ENCODE results near the gene TRAF6.

DNA sequence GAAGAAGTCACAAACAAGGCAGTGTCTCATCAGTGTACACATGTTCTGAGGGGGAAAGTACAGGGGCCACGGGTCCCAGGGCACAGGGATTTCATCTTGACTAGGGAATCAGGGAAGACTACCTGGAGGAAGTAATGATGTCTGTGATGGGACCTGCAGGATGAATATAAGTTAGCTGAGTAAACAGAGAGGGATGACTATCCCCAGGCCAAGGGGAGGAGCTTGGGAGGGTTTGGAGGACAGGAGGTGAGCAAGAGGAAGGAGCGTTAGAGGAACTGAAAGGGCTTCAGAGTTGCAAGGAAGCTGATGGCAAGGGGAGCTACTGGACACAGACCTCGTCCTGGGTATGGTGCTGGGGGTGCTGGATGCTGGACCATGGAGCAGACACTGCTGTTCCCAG, 56.4 kb downstream of the TRAF6 start:
- TF ChIP-seq POLR2A (IDR thresholded peaks at IDR 0.05; ENCODE audit: low read length) (no peak), GATA1 (IDR thresholded peaks at IDR 0.05; ENCODE audit: low read depth, low read length) (no peak)

Data from erythroblast (primary cell).